SU-DHL-6 (cell line): ENCODE data around the gene UTF1.
"Not testable (repeated sequence)": the region's sequence is repeated elsewhere in the genome, so short reads cannot be mapped to it uniquely, and the experiment has no call there.

Experiments
- H2AFZ ChIP-seq: fragments of 200-600 bp; sonication (generic); 2 replicates; pipeline ENCODE4 v1.6.1; 2014; ENCODE audit warnings: low read depth, mild to moderate bottlenecking, moderate library complexity, mixed read lengths, antibody characterized with exemption, low read length; ENCODE audit not compliant: severe bottlenecking
- H3F3A ChIP-seq: fragments of 200-600 bp; shearing (Covaris generic); 2 replicates; pipeline ENCODE4 v1.6.0; 2016; ENCODE audit warnings: antibody characterized with exemption, mild to moderate bottlenecking; ENCODE audit not compliant: insufficient read depth
- H3K27ac ChIP-seq: fragments of 200-600 bp; sonication (generic); 2 replicates; pipeline ENCODE4 v1.5.1; 2016; ENCODE audit warnings: low read depth, mild to moderate bottlenecking, low read length, moderate library complexity, mixed read lengths
- H3K27me3 ChIP-seq: fragments of 200-600 bp; sonication (generic), shearing (Covaris generic); 2 replicates; pipeline ENCODE4 v1.6.0; 2014; ENCODE audit warnings: mild to moderate bottlenecking, low read length
- H3K36me3 ChIP-seq: fragments of 200-600 bp; sonication (generic); 2 replicates; pipeline ENCODE4 v1.6.1; 2014; ENCODE audit warnings: mild to moderate bottlenecking, low read length, mixed read lengths
- H3K4me2 ChIP-seq: fragments of 300-600, 200-600 bp; shearing (Covaris generic), sonication (generic); 2 replicates; pipeline ENCODE4 v1.6.0; 2014; ENCODE audit warnings: low read length, low read depth, mild to moderate bottlenecking; ENCODE audit not compliant: poor library complexity, severe bottlenecking
- H3K4me3 ChIP-seq: fragments of 200-600 bp; sonication (generic); 2 replicates; pipeline ENCODE4 v1.5.1; 2014; ENCODE audit warnings: antibody characterized with exemption, low read length, mild to moderate bottlenecking, mixed read lengths; ENCODE audit not compliant: insufficient read depth, poor library complexity, severe bottlenecking
- H3K79me2 ChIP-seq: fragments of 200-600 bp; sonication (generic); 2 replicates; pipeline ENCODE4 v1.6.1; 2014; ENCODE audit warnings: mild to moderate bottlenecking, low read length, moderate library complexity; ENCODE audit not compliant: insufficient read depth
- H3K9ac ChIP-seq: fragments of 200-600 bp; sonication (generic); 2 replicates; pipeline ENCODE4 v1.7.0; 2014; ENCODE audit warnings: mild to moderate bottlenecking, low read length
- H3K9me2 ChIP-seq: fragments of 200-600 bp; sonication (generic); replicated peaks from 2 replicates; pipeline ENCODE4 v1.6.1; 2014; ENCODE audit warnings: low read length; ENCODE audit not compliant: insufficient read depth
- H3K9me3 ChIP-seq: fragments of 200-600 bp; sonication (generic); 2 replicates; pipeline ENCODE4 v1.6.1; 2014; ENCODE audit warnings: low read length, mixed read lengths; ENCODE audit not compliant: insufficient read depth
- H4K20me1 ChIP-seq: fragments of 200-600 bp; sonication (generic); 2 replicates; pipeline ENCODE4 v1.6.1; 2014; ENCODE audit warnings: low read depth, mild to moderate bottlenecking, antibody characterized with exemption, low read length, moderate library complexity, mixed read lengths
- CTCF ChIP-seq: fragments of 200-600 bp; sonication (generic); IDR thresholded peaks from one replicate; pipeline ENCODE4 v1.5.1; 2017; ENCODE audit warnings: antibody characterized with exemption, mild to moderate bottlenecking, low read length, moderate library complexity; ENCODE audit not compliant: insufficient read depth, poor library complexity, severe bottlenecking
- EZH2phosphoT487 ChIP-seq: fragments of 200-600 bp; sonication (generic), shearing (Covaris generic); conservative IDR thresholded peaks from 2 replicates; pipeline ENCODE4 v1.6.1; 2018; ENCODE audit warnings: mild to moderate bottlenecking, antibody characterized with exemption, low read length, moderate library complexity, mixed read lengths

The UTF1 gene

DNA sequence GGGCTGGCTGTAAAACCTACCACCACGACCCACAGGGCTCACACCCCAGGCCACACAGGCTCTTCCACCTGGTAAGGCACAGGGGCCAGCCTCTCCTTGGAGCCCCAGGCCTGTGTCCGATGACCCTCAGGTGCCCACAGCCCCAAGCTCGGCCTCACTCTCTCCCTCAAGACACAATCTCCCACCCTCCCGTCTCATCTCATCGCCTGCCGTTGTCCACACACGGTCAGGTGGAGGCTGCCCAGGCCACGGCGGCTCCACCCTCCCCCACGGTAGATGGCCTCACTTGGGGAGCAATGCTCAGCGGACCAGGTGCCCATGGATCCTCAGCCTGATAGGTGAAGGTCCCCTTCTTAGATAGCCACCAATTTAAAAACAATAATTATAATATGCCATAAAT, 8.7 kb upstream of the UTF1 start:
- Histone ChIP-seq H3F3A (no peaks in the 10 kb centered on the region), H3K27ac (no peak overlapping the region), H3K27me3 (no peaks in the 10 kb centered on the region), H3K4me3 (no peak overlapping the region), H3K36me3 (no peaks in the 10 kb centered on the region), H3K9me2 (no peaks in the 10 kb centered on the region), H2AFZ (no peak overlapping the region), H3K9me3 (no peaks in the 10 kb centered on the region), H3K9ac (no peak overlapping the region), H3K4me2 (no peak overlapping the region), H4K20me1 (no peaks in the 10 kb centered on the region), H3K79me2 (no peaks in the 10 kb centered on the region)
- TF ChIP-seq CTCF (no peak), EZH2phosphoT487 (no peak)

- H4K20me1 ChIP-seq, H3K79me2 ChIP-seq, H3K27ac ChIP-seq, H3K4me2 ChIP-seq, H3K9me2 ChIP-seq, H3K4me3 ChIP-seq, H3K9me3 ChIP-seq, H3K36me3 ChIP-seq, H2AFZ ChIP-seq, H3K9ac ChIP-seq, H3K27me3 ChIP-seq, H3F3A ChIP-seq: not testable (repeated sequence)
Observed at GRCh38 chr10:133221756-133222155, 8.3 kb upstream of the UTF1 start.

DNA sequence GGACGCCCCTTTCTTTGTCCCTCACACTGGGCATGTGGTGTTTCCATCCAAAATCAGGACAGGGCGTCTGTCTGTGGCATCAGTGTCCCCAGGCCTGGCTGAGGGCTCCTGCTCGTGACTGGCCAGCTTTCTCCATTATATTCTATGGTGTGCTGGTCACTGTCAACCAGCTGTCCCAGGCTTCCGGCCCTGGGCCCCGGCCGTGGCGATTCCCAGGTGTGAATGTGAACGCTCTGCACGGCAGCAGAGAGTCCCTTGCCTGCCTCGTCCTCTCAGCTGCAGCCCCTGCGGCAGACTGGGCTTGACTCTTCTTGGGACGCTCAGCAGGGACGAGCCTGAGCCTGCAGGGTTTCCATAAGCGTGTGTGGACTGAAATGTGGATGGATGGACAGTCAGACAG, 5.9 kb upstream of the UTF1 start:
- H3K36me3 ChIP-seq: no peaks in the 10 kb centered on the region
- no peaks in the 10 kb centered on the region for H3K27me3 ChIP-seq
- H3K27ac ChIP-seq: no peak overlapping the region
- no peak for TF ChIP-seq EZH2phosphoT487
- TF ChIP-seq CTCF: no peak
- no peaks in the 10 kb centered on the region for H3K9me2 ChIP-seq
- H3K79me2 ChIP-seq: no peaks in the 10 kb centered on the region
- H3F3A ChIP-seq: no peaks in the 10 kb centered on the region
- no peaks in the 10 kb centered on the region for H4K20me1 ChIP-seq
- no peak overlapping the region for H3K4me2 ChIP-seq
- no peak overlapping the region for H2AFZ ChIP-seq
- no peak overlapping the region for H3K4me3 ChIP-seq
- H3K9ac ChIP-seq: no peak overlapping the region
- no peaks in the 10 kb centered on the region for H3K9me3 ChIP-seq

DNA sequence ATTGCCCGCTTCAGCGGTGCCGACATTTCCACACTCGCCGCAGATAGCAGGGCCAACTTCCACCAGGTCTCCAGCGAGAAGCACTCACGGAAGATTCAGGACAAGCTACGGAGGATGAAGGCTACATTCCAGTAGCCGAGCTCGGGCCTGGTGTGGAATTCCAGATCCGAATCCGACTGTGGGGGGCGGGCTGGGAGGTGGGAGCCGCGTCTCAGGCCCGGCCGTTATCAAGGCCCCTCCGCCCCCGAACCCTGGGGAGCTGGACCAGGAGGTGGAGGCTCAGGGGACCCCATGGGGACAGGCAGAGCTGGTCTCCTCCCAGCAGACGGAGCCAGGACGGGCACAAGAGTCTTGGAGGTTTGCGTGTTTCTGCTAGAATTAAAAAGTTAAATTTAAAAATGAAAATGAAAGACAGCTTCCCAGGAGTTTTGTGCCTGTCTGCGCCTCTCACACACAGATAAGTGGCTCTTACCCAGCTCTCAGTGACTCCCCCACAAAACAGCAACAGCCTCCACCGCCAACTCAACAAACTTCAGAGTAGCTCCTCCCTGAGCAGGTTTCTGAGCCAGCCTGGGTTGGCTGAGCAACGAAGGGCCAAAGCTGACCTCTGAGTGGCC, 5.2 kb upstream of the UTF1 start:
- Histone ChIP-seq H3F3A (no peaks in the 10 kb centered on the region), H3K27me3 (no peaks in the 10 kb centered on the region), H3K36me3 (no peaks in the 10 kb centered on the region), H3K9me2 (no peaks in the 10 kb centered on the region), H2AFZ (no peak overlapping the region), H3K9me3 (no peaks in the 10 kb centered on the region), H4K20me1 (no peaks in the 10 kb centered on the region), H3K4me3 (no peak overlapping the region), H3K79me2 (no peaks in the 10 kb centered on the region), H3K27ac (no peak overlapping the region), H3K9ac (no peak overlapping the region), H3K4me2 (no peak overlapping the region)
- TF ChIP-seq CTCF (no peak), EZH2phosphoT487 (no peak)
